NOMO-1 (cell line): ENCODE data around the gene MCEE.
"Not testable (repeated sequence)": the region's sequence is repeated elsewhere in the genome, so short reads cannot be mapped to it uniquely, and the experiment has no call there.

Source experiments
- DNase-seq, 2 experiments: peaks; one replicate each; lab custom pipeline; 2025; ENCODE audit not compliant: unreplicated experiment in 2 of 2; lab: John Stamatoyannopoulos, UW

Gene MCEE

DNA sequence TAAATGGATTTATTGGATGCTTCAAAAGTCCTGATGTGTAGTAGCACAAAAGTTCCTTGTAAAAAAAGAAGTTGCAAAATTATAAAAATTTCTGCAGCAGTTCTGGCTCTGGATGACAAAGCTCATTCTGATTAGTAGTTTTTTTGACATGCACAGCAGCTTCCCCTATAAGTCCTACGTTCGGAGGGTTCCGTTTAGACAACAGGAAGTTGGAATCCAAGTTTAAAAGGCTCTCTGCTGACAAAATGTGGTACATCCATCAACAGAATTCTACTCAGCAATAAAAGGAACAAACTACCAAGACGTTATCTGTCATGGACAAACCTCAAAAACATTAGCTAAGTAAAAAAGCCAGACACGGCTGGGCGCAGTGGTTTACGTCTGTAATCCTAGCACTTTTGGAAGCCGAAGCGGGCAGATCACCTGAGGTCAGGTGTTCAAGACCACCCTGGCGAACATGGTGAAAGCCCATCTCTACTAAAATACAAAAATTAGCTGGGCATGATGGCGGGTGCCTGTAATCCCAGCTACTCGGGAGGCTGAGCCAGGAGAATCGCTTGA is 46.2 kb downstream of the MCEE start:
- DNase-seq = not testable (repeated sequence)

DNA sequence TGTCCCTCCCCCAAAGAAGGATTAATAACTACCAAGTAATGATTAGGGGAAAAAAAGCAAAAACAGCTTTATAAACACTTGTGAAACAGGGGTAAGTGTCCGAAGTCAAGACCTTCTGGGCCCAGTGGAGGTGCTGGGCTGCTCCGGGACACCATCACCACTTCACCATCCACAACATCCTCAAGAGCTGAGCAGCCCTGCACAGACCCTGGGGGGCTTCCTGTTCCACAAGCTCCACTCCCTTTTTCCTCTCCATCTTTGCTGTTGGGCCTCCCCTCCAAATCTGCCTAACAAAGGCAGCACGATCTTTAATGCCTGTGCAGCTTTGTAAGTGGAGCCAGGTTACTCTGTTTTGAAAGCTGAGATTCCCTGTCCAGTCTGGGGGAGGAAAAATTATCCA is 46.7 kb downstream of the MCEE start:
- DNase-seq = not testable (repeated sequence)

DNA sequence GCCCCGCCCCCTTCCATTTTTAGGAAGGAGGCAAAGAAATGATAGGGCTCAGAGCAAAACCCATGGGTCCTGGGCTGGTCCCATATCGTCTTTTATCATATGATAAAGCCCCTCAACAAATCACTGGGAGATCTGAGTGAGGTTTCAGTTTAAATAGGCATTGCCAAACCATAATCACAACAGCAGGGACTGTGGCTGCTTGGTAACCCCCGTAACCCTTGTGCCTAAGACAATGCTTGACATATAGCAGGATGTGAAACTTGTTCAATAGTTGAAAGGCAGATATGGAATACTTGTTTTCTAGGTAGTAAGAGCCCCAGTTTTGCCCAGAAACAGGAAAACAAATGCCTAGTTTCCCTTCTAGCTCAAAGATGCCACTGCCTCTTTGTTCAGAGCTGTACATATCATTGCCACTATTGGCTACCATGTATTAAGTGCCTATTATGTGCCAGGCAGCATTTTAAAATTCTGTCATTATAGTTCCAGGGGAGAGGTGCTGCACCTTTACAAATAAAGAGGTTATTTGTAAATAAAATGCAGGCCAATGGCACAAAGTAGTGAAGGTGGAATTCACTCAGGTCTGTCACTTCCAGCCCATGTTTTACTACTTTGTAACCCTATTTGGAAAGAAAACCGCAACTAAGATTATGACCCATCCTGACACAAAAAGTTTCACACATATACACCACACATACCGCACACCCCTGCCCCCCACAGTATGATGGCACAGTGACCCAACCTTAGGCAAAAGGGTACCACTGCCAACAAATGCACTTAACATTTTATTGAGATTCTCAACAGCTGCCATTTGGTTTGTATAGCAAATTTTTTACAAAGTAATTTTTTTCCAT is 47.4 kb downstream of the MCEE start:
- DNase-seq = peak; percentile 56 to 59

DNA sequence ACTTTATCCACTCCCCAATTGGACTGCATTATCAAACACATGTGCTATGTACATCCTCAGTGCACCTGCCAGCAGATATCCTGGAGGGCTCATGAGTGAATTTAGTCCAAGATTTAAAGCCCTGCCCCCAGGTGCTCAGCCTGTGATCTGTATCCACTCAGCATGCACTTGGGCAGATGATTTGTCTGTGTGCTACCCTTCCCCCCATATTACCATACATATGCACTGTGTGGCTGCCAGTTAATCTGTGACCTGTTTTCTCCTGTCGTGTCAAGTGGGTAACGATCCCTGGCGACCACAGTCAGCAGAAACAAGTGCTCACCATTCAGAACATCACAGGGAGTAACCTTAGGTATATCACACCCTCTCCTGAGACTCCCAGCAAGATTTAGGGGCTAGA is 51.4 kb downstream of the MCEE start:
- no peak for DNase-seq

DNA sequence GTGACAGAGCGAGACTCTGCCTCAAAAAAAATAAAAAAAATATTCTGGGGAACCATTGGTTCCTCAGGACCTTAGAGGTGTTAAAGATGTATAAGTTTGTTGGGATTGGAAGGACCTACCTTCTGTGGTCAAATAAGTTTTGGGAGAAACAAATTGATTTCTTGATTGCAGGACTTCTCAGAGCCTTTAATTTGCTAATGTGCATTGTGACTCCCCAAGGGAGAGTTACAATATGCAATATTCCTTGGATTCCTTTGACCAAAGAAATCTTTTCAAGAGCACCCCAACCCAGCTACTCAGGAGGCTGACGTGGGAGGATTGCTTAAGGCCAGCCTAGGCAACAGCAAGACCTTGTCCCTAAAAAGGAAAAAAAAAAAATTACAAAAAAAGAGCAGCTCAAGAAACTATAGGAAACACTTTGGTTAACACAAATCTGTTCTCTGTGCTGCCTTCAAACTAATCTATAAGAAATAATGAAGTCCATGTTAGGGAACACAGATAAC is 55.1 kb downstream of the MCEE start:
- DNase-seq = no peak

DNA sequence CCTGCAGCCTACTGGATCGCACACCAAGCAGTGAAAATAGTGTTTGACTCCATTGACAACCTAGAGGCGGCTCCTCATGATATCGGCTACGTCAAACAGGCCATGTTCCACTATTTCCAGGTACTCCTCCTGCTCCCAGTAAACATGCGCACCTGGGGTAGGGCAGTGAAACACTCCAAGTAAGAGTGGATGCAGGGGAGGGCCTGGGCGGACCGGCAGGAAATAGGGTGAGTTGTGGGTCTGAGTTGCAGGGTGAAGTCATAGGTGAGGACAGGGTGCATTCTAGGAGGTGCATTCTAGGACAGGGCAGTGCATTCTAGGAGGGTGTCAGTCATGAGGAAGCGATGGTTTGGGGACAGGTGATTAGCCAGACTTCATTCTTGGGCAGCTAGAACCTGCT is 56.6 kb downstream of the MCEE start:
- no peak for DNase-seq

DNA sequence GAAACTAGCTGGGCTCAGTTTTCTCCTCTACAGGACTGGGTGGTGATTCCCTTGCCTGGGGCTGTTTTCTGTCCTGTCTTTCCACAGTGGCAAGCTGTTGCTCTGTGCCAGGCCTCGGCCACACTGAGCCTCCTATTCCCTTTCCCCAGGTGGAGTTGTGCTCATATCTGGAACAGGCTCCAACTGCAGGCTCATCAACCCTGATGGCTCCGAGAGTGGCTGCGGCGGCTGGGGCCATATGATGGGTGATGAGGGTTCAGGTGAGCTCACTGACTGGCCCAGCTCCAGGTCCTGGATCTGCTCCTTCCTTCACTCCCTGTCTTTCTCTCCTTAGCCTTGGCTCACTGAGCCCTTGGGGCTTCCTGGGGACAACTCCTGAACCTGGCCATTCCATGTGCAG is 57.5 kb downstream of the MCEE start:
- DNase-seq = no peak

DNA sequence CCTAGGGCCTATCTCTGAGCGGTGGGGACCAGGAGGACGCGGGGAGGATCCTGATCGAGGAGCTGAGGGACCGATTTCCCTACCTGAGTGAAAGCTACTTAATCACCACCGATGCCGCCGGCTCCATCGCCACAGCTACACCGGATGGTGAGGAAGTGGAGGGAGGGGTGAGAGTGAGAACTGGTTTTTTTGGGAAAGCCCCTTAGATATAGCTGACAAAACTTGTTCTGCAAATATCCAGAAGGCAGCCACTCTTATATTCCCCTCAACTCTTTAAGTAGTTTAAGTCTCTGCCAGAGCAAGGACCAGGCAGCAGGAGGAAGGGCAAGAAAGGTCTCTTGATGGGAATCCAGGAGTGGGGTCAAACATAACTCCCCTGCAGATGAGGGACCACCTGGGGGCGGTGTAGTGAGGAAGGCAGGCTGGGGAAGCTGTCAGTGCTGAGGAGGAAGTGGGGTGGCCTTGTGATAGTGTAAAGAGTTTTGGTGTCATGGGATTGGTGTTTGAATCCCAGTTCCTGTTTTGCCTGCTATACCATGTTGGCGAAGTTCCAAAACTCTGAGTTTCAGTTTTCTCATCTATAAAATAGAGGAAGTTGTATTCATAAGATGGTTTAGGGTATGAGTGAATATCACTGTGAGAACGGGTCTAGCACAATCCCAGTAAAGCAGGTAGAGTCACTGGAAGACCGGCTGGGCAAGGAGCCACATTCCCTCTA is 58.2 kb downstream of the MCEE start:
- peak; percentile 80 to 95 for DNase-seq

DNA sequence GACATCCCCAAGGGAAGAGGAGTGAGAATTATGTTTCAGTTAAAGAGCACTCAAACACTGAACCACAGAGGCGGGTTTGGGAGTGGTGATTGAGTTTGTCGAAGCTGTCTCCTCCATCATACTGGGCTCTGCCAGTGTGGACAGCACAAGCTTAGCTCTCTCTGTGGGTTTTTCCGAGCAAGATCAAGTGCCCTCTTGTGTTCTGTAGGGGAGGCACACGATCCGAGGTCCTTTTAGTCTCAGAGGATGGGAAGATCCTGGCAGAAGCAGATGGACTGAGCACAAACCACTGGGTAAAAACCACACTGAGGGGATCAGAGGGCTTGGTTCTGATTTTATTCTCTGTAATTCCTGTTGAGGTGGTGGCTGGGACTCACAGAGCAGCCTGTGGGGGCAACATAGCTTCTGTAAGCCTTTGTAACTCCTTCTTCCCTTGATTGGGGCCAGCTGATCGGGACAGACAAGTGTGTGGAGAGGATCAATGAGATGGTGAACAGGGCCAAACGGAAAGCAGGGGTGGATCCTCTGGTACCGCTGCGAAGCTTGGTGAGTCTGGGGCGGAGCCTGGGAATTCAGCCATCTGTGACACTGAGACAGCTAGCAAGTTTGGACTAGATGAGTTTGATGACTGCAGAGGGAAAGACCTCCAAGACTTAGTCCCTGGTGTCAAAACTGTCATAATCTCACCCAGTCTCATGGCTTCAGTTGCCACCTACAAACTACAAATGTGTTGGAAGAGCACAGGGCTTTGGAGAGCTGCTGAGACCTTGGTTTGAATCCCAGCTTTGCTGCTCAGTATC is 59.5 kb downstream of the MCEE start:
- DNase-seq = peak; percentile 22 to 63

DNA sequence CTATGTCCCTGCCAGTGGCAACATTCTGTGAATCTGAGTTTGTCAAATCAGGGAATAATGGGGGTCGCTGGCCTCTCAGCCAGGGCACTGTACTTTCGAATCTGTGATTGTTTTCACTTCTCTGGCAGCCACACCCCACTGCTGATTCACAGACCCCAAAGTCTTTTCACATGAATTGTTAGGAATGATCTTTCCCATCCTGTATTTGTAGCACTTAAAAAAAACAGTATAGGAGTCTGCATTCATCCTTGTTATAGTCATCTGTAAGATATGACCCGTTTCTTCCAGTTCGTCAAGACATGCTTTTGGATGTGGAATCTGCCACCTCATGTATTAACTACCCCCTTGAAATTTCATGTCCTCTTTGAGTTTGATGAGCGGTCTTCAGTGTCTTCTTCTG is 60.7 kb downstream of the MCEE start:
- no peak for DNase-seq

DNA sequence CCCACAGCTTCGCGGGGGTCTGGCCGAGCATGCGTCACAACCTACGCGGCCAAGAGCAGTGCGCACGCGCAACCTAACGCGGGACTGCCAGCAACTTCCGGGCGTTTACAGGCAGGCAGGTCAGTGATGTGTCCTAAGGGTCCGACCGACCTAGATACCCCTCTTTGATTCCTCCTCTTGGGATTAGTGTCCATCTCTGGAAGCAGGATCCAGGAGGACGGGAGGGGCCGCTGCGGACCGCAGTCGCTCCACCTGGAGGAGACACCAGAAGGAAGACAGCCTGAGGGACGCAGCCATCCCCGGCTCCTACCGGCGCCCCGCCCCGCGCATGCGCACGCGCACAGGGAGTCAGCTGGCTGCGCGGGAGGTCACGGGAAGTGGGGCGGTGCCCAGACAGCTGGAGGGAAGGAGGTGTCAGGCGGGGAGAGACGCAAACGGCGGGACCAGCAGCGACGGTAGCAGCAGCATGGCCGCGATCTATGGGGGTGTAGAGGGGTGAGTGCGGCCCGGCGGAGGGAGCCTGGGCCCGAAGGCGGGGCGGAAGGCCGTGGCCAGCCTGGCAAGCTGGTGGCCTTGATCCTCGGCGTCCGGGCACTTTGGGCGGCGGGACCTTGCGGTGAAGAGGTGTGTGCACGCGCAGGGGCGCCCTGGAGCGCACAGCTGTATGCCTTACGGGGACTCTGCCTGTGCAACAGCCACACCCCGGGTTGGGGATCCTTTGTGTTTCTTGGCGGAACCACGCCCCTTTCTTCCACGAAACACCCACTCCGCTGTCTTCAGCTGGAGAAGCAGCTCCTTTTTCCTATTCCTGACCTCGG is 61.6 kb downstream of the MCEE start, which contains the start of gene NAGK:
Gene NAGK (plus strand): TSS at position 431 of the 818 bp plus-strand sequence. CDS start 36 bp downstream, at position 467.
- DNase-seq = peak; percentile 95 to 99

DNA sequence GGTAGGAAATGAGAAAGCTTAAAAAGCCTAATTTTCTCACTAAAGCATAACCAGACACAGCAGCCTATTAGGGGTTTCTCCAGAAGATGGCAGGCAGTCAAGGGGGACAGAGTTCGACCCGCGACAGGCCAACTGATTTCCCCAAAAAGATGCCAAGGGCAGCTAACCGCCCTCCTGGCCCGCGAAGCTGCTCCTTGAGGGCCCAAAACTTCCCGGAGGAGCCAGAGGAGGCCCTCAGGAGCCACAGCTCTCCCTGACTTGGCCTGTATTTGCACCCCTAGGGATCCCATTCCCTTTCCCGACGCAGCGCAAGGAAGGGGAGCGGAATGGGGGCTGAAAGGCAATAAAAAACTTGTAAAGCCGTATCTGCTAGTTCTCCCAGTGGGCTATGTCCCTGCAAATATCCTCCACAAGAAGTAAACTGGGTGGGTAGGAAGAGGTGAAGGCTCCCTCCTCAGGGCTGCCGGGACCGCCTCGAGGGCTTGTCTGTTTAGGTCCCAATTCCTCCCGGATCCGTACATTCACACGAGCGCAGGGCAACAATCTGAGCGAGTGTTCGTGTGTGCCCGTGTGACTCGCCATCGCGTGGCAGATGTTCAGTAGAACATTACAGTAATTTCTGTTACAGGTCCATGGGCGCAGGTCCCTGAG is 62.3 kb downstream of the MCEE start:
- DNase-seq = no peak

DNA sequence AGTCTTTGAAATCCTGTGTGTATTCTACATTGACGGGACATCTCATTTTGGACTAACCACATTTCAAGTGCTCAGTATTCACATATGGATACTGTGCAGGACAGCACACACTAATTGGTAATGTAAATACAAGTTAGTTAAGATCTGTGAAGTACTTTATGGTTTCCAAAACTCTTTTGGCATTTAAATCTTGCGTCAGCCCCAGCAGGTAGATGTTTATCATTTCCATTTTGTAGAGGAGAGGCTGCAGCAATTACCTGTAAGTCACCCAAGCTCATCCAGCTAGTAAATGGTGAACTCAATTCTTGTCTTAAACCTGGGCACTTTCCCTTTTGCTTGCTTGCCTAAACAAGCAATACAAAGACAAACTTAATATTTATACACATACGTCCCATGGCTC is 63.2 kb downstream of the MCEE start:
- no peak for DNase-seq

DNA sequence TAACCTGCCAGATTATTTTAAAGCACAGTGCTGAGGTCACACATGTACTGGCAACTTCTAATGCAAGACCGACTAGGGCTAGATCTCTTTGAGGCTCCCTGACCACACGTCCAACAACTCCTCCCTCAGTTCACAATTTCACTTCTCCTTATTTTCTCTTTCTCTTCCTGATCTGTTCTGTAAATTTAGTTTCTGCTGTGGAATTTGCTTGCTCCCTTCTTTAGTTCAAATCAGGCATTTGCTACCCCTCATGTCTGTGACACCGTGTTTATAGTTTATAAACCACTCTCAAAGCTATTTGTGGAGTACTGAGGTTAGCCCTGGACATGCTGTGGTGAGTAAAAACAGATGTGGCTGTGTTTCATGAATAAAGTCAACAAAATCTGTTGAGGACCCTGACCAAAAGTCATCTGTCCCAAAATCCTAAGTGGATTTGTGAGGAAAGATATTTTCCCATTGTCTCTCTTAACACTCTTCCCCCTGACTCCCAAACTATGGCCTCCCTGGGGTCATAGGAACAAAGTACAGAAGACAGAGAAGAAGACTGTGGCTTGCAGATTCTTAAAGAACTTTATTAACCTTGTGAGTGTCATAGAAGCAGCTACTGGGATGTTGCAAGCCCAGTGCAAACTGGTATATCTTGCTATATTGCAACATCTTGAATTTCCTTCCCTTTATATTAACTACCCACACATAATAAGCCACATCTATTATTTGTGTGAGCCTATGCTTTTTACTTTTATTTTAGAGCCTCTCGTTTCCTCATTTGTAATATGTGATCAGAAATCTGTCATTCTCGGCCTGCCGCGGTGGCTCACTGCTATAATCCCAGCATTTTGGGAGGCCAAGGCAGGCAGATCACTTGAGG is 65.0 kb downstream of the MCEE start:
- peak; percentile 90 to 99 for DNase-seq

DNA sequence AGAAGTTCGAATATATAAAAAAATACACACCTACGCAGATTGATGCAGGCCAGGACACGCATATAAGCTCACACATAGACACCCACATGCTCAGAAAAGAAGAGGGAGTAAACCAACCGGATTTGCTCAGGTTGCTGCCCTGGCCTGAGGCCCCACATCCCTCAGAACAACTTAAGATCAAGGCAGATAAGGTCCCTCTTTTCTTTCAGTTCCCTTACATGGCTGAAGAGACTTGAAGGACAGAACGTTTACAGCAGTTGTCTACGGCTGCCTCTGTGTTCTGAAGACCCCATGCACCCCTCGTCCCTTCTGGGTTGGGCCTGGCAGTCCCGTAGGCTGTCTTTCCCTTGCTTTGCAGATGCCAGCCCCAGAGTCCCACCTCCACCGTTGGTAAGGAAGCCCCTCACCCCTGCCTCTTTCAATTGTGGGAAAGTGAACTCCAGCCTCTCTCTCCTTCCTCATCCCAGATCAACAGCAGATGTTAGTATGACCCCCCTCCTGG is 65.9 kb downstream of the MCEE start:
- DNase-seq = peak in 1 of 2 experiments; percentile 42

DNA sequence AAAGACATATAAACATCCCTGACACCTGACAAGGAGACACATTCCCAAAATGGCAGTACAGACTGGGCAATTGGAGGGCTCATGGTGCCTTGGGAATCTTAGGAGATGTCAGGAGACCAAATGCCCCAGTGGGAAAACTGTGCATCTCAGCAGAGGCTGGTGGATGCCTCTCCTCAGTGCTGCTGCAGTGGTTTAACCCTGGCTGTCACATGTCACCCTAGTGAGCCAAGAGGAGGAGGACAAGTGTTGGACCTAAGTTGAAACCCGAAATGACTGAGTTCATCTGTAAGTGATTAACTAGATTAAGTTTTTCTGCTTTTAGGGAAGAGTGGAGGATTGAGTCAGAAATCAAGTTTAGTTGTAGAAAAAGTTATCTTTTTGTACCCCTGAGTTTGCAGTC is 66.8 kb downstream of the MCEE start:
- DNase-seq = no peak

DNA sequence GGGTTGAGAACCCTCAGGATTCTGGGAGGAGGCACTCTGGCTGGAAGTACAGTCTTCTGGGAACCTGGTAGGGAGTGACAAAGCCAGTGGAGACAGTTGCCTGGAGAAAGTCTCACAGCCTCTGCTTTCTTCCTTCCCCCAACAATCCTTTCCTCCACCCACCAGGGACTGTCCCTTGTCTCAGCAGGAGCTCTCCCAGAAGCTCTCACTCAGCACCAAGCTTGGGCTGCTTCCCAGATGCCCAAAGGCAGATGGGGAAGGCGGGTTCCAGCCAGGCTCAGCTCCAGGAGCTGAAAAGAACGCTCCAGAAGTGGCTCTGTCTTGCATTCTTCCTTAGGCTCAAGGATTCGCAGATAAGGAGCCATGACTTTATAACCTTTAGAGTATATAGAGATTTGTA is 69.2 kb downstream of the MCEE start:
- DNase-seq = no peak

DNA sequence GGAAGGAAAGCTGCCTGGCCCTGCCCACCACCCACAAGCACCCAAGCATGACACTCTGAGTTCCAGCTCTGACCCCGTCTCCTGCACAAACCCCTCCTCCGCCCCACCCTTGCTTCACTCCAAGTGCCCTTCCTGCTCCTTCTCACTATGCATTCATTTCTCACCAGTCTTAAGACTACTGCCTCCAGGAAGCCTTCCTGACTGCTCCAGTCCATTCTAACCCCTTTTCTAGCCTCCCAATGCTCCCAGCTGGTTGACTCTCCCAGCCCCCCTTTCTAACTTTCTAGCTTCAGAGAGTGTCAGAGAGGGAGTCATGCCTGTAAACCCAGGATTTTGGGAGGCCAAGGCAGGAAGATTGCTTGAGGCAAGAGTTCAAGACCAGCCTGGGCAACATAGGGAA is 69.8 kb downstream of the MCEE start:
- no peak for DNase-seq
